ENCODE measurements around the gene ENSA.
A peak's percentile ranks its signal among the peaks of the same experiment; 100 is the strongest.
"Not testable (repeated sequence)": the region's sequence is repeated elsewhere in the genome, so short reads cannot be mapped to it uniquely, and the experiment has no call there.

Gene ENSA, protein sequence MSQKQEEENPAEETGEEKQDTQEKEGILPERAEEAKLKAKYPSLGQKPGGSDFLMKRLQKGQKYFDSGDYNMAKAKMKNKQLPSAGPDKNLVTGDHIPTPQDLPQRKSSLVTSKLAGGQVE

DNA sequence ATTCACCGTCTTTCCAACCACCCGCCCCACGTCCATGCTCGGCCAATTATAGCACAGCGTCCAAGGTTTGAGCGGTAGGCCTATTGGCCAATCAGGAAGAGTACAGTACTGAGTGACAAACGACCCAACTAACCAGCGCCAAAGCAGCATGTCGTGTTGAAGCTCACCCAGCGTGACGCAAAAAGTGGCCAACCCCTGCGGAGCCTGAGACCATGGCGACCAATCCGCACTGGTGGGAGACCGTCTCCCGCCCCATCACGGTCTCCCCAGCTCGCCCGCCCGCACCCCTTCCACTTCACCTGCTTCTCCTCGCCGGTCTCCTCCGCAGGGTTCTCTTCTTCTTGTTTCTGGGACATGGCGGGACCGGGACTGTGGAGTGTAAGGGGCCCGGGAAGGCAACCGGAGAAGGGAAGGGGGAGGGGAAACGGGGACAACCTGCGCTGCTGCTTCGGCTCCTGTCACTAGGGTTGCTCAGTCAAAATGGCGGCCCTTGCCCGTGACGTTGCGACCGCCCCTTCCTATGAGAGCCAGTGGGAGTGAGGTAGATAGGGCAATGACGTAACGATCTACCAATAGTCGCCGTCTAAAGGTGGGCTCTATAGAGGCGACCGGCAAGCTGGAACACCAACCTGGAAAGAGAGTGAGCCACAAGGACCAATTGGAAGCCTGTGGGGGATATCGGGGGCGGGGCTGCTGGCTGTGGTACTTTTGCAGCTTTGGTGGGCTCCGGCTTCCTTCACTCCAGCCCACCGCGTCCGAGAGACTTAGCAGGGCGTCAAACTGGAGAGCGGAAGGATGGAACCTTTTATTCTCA lies at the start of gene ENSA:
Gene ENSA (minus strand): TSS at position 498 of the 814 bp plus-strand sequence. CDS start 142 bp downstream, at position 356.
- DNase-seq = peak; percentile 94 to 96

DNA sequence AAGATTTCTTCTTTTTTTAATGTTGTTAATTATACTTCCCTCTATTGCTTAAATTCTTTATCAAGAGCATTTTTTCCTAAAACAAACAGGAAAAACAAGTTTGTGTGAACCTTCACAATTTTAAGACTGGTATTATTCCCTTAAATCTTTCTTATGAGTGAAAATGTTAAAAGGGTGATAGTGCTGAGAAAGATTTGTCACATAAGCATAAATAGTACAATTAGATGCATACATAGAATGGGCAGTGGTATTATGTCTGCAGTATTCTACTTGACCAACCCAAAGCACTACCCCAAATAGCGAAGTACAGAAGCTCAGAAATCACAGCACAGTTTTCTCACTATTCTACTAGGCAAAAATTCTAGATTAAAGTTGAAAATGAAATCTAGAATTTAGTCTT lies 49.6 kb upstream of the ENSA start:
- DNase-seq = no peak

DNA sequence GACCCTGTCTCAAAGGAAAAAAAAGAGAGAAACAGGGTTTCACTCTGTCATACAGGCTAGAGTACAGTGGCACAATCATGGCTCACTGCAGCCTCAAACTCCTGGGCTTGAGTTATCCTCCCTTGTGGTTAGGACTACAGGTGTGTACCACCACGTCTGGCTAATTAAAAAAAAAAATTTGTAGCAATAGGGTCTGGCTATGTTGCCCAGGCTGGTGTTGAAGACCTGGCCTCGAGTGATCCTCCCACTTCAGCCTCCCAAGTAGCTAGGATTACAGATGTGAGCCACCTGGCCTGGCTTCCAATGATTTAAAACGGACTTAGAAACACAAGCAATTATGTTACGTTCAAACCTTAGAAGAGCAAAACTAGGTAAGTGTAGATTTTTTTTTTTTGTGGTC lies 45.5 kb upstream of the ENSA start:
- DNase-seq = no peak

DNA sequence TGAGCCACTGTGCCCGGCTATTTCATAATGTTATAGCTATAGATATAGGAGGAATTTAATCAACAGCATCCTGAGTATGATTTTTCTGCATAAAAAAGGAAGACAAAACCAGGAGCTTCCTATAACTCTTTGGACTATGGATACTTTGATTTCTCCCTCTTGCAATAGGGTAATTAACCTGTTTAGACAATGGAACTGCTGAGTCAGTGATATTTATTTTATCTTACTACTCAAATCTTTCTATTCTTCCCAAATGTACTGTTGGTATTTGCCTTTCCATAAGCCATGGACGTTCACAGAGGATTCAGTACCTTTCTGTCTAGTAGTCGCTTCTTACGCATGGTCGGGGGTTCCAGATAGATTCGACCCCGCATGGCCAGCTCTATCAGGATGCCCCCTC lies 33.9 kb upstream of the ENSA start:
- DNase-seq = no peak

DNA sequence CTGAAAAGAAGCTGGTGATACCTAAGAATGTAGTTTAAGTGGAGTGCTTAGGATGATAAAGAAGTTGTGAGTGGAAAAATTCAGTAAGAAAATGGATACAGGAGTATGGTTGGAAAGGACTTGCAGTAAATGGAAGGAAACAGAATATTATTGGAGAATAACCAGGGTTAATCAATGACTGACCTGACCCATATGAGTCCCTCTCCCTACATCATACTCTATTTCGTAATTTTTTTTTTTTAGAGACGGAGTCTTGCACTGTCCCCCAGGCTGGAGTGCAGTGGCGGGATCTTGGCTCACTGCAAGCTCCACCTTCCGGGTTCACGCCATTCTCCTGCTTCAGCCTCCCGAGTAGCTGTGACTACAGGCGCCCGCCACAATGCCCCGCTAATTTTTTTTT lies 33.4 kb upstream of the ENSA start:
- no peak for DNase-seq

DNA sequence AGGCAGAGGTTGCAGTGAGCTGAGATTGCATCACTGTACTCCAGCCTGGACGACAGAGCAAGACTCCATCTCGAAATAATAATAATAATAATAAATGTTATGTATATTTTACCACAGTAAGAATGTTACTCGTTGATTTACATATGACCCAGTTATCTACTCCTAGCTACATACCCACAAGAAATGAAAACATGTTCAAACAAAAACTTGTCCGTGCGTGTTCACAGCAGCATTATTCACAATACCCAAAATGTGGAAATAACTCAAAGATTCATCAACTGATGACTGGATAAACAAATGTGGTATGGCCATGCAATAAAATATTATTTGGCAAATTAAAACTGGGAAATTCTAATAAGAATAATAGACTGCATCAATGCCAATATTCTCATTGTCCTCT lies 31.7 kb upstream of the ENSA start:
- no peak for DNase-seq

DNA sequence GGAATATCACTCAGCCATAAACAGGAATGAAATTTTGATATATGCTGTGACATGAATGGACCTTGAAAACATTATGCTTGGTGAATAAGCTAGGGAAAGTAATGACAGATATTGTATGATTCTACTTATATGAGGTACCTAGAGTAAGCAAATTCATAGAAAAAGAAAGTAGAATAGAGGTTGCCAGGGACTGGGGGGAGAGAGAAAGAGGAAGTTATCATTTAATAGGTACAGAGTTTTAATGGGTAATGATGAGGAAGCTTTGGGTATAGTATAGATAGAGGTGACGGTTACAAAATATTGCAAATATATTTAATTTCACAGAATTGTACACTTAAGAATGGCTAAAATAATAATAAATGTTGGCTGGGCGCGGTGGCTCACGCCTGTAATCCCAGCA lies 31.2 kb upstream of the ENSA start:
- DNase-seq = no peak

DNA sequence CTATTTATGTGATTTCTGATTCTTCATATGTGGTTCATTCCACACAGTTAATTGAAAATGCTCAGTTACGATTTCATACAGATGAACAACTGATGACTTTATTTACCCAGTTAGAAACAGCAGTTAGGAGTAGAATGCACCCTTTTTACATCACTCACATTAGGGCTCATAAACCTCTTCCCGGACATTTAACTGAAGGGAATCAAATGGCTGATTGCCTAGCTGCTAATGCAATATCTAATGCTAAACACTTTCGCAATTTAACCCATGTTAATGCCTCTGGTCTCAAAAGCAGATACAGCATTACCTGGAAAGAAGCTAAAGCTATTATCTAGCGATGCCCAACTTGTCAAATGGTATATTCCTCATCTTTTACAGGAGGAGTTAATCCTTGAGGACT lies 27.7 kb upstream of the ENSA start:
- DNase-seq = not testable (repeated sequence)

DNA sequence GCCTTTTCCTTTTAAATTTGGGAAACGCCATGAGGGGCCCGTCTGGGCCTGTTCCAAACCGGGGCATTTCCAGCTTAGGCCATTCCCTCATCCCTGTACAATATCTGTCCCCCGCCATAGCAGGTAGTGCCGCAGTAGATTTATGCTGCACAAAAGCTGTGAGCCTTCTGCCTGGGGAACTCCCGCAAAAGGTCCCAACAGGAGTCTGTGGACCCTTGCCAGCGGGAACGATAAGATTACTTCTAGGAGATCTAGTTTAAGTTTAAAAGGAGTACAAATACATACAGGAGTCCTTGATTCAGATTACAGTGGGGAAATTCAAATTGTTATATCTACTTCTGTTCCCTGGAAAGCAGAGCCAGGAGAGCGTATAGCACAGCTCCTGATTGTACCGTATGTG lies 25.2 kb upstream of the ENSA start:
- not testable (repeated sequence) for DNase-seq

DNA sequence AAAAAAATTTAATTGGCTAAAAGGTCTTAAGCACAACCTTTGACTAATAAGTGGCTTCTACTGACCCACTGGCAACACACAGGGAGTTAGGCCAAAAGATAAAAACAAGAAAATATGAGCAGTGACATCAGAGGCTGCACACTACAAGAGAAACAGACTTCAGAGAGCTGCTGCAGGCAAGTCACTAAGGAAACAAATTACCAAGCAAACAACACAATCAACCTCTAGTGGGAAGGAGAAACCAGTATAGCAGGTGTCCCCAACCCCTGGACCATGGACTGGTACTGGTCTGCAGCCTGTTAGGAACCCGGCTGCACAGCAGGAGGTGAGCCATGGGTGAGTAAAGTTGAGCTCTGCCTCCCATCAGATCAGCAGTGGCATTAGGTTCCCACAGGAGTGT lies 20.8 kb upstream of the ENSA start:
- no peak for DNase-seq

DNA sequence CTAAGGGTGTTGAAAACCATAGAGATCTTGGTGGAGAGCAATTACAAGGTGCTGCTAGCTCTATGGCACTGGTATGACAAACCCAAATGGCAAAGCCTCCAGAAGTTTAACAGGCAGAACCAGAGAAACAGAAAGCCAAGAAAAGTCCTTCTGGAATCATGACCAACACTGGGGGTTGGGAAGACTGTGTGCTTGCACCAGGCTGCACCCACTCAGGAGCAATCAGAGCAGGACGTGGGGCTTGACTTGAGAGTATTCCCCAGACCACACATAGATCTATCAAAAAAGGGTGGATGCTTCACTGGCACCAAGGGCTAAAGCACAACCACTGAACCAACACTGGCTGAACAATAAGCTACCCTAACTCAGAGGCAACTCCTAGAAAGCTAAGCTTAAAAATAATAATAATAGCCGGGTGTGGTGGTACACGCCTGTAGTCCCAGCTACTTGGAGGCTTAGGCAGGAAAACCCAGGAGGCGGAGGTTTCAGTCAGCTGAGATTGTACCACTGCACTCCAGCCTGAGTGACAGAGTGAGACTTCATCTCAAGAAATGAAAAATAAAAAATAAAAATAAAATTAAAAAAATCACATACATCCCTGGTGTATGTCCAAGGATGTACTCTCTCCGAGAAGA lies 20.1 kb upstream of the ENSA start:
- no peak for DNase-seq

DNA sequence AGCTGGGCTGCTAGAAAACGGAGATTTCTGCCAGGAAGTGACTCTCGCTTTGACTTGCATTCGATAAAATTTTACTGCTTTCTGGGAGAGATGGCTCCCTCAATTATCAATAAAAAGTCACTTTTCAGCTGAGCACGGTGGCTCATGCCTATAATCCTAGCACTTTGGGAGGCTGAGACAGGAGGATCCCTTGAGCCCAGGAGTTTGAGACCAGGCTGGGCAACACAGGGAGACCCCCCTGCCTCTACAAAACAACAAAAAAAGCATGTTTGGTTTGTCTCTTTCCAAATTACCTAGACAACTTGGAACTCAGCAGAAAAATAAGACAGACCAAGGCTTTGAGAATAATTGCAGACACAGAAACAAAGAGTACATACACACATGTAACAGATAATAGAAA lies 12.9 kb upstream of the ENSA start:
- DNase-seq = no peak

DNA sequence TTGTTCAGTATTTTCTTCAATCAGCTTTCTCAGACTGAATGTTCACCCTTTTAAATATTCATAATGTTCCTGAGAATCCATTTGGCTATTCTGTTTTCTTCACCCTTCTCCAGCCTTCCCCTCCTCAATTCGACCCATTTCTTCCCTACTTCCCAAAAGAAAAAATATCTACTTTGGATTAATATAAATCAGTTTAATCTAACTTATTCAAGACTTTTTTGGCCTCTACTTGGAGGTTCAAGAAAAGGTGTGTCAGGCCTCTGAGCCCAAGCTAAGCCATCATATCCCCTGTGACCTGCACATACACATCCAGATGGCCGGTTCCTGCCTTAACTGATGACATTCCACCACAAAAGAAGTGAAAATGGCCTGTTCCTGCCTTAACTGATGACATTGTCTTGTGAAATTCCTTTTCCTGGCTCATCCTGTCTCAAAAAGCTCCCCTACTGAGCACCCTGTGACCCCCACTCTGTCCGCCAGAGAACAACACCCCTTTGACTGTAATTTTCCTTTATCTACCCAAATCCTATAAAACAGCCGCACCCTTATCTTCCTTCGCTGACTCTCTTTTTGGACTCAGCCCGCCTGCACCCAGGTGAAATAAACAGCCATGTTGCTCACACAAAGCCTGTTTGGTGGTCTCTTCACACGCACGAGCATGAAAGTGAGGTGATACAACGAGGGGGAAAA lies 11.9 kb upstream of the ENSA start:
- not testable (repeated sequence) for DNase-seq

DNA sequence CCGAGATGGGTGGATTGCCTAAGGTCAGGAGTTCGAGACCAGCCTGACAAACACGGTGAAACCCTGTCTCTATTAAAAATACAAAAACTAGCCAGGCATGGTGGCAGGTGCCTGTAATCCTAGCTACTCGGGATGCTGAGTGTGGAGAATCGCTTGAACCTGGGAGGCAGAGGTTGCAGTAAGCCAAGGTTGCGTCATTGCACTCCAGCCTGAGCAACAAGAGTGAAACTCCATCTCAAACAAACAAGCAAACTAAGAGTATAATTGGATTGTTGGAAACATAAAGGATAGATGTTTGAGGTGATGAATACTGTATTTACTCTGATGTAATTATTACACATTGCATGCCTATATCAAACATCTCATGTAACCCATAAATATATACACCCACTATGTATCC lies 9.0 kb upstream of the ENSA start:
- not testable (repeated sequence) for DNase-seq

DNA sequence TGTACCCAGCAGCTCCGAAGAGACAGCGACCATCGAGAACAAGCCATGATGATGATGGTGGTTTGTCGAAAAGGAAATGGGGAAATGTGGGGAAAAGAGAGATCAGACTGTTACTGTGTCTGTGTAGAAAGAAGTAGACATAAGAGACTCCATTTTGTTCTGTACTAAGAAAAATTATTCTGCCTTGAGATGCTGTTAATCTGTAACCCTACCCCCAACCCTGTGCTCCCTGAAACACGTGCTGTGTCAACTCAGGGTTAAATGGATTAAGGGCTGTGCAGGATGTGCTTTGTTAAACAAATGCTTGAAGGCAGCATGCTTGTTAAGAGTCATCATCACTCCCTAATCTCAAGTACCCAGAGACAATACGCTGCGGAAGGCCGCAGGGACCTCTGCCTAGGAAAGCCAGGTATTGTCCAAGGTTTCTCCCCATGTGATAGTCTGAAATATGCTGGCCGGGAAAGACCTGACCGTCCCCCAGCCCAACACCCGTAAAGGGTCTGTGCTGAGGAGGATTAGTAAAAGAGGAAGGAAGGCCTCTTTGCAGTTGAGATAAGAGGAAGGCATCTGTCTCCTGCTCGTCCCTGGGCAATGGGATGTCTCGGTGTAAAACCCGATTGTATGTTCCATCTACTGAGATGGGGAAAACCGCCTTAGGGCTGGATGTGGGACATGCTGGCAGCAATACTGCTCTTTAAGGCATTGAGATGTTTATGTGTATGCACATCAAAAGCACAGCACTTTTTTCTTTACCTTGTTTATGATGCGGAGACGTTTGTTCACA lies 5.6 kb upstream of the ENSA start:
- DNase-seq = not testable (repeated sequence)

DNA sequence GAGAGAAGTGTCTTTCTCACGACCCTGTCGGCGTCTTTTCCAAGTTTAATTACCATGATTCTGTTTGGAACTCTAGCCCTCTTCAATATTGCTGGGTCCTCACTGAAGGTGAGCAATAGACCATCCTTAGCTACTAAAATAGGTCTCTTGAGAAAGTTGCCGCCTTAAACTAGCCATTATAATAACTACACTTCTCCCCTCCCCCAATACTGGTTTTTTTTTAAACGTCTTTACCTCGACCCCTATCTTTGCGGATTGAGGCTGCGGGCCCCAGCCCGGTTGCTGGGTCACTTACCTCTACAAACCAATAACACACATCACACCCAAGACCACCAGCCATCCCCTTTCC lies 672 bp downstream of the ENSA start:
- DNase-seq = no peak

DNA sequence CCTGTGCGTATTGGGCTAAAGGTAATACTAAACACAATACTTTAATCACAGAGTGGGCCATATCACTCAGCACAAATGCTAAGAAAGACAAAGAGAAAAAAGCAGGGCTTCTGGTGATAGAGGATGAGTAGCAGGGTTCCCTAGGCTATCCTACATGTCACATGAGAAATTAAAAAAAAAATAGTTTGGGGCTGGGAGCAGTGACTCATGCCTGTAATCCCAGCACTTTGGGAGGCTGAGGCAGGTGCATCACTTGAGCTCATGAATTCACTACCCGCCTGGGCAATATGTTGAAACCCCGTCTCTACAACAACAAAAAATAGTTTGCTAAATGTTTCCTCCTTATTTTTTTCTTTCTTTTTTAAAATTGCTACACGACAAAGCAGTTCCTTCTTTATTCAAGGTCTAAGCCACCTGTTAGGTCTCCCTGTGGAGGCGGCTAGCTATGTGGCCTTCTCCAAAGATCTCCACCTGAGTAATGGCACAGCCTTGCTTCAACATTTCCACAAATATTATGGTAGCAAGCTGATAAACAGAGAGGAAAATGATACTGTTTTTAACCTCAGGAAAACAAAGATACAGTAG lies 1.5 kb downstream of the ENSA start:
- DNase-seq = no peak

DNA sequence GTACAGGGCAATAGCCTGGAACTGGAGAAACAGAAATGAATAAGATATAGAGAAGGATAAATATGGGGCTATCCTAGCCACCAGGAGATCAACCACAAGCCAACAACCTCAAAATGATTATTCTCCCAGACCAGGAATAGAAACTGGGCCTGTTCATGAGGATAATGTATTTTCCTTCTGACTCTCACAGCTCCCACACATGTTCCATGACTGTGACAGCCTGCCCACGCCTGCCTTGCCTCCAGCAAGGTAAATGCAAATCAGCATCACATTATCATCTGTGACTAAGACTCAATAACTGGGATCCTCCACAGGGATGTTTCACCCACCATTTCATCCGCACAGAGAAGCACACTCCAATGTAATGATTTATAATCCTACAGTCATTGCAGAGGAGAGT lies 3.3 kb downstream of the ENSA start:
- DNase-seq = peak; percentile 64 to 74

DNA sequence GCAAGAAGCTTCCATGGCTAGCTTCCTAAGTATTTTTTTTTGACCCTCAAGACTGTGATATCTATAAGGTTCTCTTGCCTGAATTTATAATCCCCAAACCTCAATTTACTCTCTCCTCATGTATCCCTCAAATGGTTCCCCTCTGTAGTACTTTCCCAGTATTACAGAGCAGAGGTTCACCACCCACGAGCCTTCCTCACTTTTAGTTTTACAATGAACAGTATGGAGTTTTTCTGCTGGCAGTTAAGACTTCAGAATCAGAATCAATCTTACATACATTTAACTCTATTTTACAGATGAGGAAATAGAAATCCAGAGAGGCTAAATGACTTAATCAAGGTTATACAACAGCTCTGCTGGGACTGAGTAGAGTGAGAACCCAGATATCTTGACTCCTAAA lies 4.9 kb downstream of the ENSA start:
- not testable (repeated sequence) for DNase-seq

DNA sequence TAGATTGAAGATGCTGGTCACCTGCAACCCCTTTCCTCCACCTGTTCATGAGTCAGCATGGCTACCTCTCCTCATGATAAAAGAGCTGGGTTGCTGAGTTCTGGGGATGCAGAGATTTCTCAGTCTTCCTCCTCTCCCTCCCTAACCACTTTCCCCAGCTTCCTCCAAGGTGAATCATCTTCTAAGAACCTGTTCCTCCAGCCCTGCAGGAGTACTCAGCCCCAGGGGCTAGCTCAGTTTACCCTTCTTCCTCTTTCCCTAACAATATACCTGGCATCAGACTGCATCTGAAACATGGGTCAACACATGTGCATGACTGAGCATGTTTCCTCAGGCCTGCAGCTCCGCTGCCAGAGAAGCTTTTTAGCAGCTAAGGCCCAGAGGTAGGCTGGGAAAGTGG lies 5.3 kb downstream of the ENSA start:
- DNase-seq = not testable (repeated sequence)

DNA sequence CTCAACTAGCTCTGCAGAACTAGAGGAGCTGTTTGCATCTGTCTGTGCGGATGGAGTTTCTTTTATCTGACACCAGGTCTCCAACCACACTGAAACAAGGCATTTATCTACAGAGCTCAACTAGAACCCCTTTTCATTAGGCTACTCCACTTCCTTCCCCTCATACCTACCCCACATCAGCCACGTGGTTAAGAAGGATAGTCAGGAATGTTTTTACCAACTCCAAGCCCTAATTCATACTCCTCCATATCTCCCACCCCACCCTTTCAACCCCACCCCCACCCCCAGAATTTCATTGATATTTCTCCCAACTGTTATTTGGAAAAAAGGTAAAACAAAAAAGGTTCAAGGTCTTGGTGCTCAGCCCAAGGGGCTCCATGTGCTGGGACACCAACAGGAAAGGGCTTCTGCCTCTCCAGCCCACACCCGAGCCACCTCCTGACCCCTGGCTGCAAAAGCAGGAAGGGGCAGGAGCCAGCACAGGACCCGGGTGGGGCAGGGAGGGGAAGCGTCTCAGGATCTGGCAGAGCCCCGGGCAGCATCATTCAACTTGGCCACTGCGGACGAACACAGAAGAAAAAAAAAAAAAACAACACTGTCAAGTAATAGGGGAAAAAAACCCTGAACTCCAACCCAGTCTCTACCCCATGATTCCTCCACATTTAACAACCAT lies 7.0 kb downstream of the ENSA start:
- DNase-seq = no peak

All from activated CD4-positive, alpha-beta T cell treated with anti-CD3 and anti-CD28 coated beads, Interleukin-2, amount 50 U/mL, for 48 hours (primary cell).